ENCODE measurements around the gene POLR2F. TPM values are rescaled to one million over a fixed set of nuclear protein-coding genes. Genes with fewer than 3 reads are reported as not detected.

The POLR2F gene
- 67.3 and 114 TPM in 2 replicates for total RNA-seq

DNA sequence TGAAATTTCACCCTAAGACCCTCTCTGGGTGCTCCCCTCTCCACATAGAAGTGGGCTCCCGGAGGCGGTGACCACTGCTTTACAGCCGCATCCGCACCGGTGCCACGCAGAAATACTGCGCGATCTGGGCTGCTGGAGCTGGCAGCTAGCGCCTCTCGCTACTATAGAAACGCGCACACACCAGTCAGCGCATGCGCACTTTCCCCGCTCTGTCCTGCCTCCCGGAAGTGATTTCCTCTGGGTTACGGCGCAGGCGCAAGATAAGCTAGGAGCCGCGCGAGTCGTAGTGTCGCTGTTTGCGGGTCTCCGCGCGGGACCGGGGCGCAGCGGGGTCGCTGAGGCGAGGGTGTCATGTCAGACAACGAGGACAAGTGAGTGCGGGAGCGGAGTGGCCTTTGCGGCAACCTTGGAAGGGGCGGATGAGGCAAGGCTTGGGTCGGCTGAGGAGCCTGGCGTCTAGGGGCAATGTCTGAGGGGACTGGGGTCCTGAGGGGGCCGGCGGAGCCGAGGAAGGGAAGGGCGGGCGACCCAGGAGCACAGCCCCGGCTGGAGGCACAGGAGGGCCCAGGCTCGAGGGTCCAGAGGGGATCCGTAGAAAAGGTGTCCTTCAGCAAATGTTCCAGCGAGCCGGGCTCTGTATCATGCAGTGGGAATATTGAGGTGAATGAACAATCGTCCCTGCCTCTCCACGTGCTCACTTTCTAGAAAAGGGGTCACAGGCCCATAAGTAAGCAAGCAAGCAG, at the start of gene POLR2F, which contains the start of gene C22orf23:
Gene POLR2F (plus strand): TSS at position 263 of the 743 bp plus-strand sequence. CDS start 89 bp downstream, at position 352.
Gene C22orf23 (minus strand): TSS at position 165 of the 743 bp plus-strand sequence. CDS start 452 bp downstream, outside the sequence.

DNA sequence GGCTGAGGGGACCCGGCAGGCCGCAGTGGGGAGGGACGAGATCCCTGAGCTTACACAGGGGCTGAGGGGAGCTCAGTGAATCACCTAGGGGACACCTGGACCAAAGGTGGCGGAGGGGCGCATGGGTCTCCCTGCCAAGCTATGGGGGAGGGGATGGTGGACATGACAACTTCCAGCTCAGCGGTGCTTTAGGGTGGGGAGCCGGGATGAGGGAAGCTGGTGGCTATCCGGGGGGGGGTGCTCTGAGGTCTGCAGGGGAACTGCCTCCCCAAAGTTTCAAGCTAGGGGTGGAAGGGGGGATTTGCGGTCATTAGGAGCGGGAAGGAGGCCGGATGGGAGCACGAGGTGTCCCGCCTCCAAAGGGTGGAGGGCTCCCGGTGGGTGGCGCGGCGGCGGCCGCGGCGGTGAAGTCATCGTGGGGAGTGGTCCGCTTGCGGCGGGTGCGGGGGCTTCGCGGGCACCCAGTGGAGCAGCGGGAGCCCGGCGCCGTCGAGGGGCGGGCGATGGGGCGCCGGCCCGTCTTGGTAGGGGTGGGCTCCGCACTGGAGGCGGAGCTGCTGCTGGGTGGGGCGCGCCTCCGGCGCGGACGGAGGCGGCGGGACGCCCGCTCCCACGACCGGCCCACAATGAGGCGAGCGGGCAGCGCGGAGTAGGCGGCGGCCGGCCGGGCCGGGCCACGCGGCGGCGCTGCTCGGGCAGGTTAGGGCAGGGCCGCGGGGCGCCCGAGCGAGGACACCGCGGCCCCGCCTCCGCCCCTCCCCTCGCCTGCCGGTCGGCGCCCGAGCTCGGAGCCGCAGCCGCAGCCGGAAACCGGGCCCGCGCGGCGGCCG, 47.8 kb upstream of the POLR2F start, which contains the start of gene MICALL1:
Gene MICALL1 (plus strand): TSS at position 764 of the 830 bp plus-strand sequence. CDS start 126 bp downstream, outside the sequence.

DNA sequence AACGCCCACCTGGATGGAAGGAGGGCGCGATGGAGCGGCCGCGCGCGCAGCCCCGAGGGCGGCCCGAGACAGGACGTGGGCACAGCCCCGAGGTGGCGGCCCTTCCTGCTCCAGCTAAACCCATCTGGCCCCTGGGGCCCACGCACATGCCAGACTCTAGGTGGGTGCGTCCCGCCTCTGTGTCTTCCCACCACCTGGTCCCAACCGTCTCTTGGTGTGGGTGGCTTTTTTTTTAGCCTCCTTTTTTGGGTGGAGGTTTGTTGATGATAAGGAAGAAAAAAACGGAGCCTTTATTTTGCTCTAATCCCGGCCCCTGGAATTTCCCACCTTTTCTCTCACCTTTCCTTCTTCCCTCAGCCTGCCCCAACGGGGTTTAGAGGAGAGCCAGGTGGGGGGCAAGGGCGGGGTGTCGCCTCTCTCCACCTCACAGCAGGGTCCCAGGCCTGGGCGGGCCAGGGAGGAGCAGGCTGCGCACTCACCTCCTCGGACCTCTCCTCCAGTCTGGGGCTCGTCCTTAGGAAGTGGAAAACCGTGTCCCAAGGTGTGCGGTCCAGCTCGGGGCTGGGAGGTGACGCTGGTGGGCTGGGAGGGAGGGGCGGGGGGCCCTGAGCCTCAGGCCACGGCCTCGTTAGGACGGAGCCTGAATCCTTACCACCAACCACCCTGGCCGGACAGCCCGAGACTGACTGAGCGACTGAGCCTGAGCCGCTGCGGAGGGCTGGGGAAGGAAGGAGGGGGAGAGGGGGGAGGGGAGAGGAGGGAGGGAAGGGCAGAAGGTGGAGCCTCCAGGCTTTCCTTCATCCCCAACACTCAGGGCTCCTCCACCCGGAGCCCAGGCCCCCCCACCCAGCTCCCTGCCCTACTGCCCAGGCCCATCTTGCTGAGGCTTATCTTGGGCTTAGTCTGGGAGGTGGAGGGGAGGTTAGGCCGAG, 30.6 kb downstream of the POLR2F start, which contains the start of gene SOX10:
Gene SOX10 (minus strand): TSS at position 696 of the 932 bp plus-strand sequence. CDS start 771 bp downstream, outside the sequence.

Other genes starting within 250 kb of the POLR2F start
- 38.8 and 43.0 TPM in 2 replicates for gene GCAT, start 145.8 kb upstream of the POLR2F start, total RNA-seq
- not detected in 2 replicates for gene GALR3, start 130.3 kb upstream of the POLR2F start, total RNA-seq
- 41.8 and 44.3 TPM in 2 replicates for gene ANKRD54, start 109.4 kb upstream of the POLR2F start, total RNA-seq
- 369 and 415 TPM in 2 replicates for gene EIF3L, start 104.3 kb upstream of the POLR2F start, total RNA-seq
- 22.8 and 31.4 TPM in 2 replicates for gene MICALL1, start 47.4 kb upstream of the POLR2F start, total RNA-seq
- under 0.01 and 0.89 TPM in 2 replicates for gene C22orf23, start 98 bp upstream of the POLR2F start, total RNA-seq
- not detected in 2 replicates for gene SOX10, start 30.9 kb downstream of the POLR2F start, total RNA-seq
- gene PICK1, start 103.7 kb downstream of the POLR2F start, total RNA-seq = 11.8 and 17.7 TPM in 2 replicates
- 0.29 TPM in 1 of 2 replicates, not detected in the other for gene SLC16A8, start 130.5 kb downstream of the POLR2F start, total RNA-seq
- 27.3 and 38.6 TPM in 2 replicates for gene BAIAP2L2, start 157.0 kb downstream of the POLR2F start, total RNA-seq
- 11.0 and 11.3 TPM in 2 replicates for gene PLA2G6, start 228.1 kb downstream of the POLR2F start, total RNA-seq
- gene MAFF, start 248.3 kb downstream of the POLR2F start, total RNA-seq = 25.9 and 26.2 TPM in 2 replicates

Data from myometrial cell (primary cell).